ENCODE results near the gene DNAI2.

The DNAI2 gene

DNA sequence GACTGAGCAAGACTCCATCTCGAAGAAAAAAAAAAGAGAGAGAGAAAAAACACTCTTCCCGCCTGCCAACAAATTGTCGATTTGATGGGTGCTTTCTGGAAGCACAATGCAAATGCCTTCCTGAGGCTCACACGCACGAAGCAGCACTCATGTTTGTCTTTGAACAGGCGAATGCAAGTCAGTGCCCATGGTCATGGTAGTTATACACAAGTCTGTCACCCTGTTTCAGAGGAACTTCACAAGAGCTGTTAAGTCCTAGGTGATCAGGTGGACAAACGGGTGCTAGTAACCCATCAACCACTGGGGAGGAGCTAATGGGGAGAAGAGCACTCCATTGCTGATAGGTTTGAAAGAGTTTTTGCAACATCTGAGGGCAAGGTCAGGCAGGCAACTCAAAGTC lies 6.5 kb upstream of the DNAI2 start:
- Histone ChIP-seq H3K27me3 (ENCODE audit: insufficient read depth, low read depth) (peaks cover 50% of the 10 kb centered on the region), H4K20me1 (ENCODE audit: insufficient read depth) (no peaks in the 10 kb centered on the region), H3K4me1 (ENCODE audit: low read depth, poor library complexity, severe bottlenecking) (no peaks in the 10 kb centered on the region), H3K36me3 (ENCODE audit: insufficient read depth) (no peaks in the 10 kb centered on the region), H2AFZ (ENCODE audit: low read depth) (no peak overlapping the region), H3K27ac (no peak overlapping the region), H3K79me2 (ENCODE audit: insufficient read depth, low read depth) (no peaks in the 10 kb centered on the region), H3K9ac (no peak overlapping the region), H3K4me2 (no peak overlapping the region), H3K4me3 (IDR thresholded peaks at IDR 0.05; ENCODE audit: insufficient read depth, low read depth, low read length) (no peak overlapping the region)
- TF ChIP-seq, protein P1, sequence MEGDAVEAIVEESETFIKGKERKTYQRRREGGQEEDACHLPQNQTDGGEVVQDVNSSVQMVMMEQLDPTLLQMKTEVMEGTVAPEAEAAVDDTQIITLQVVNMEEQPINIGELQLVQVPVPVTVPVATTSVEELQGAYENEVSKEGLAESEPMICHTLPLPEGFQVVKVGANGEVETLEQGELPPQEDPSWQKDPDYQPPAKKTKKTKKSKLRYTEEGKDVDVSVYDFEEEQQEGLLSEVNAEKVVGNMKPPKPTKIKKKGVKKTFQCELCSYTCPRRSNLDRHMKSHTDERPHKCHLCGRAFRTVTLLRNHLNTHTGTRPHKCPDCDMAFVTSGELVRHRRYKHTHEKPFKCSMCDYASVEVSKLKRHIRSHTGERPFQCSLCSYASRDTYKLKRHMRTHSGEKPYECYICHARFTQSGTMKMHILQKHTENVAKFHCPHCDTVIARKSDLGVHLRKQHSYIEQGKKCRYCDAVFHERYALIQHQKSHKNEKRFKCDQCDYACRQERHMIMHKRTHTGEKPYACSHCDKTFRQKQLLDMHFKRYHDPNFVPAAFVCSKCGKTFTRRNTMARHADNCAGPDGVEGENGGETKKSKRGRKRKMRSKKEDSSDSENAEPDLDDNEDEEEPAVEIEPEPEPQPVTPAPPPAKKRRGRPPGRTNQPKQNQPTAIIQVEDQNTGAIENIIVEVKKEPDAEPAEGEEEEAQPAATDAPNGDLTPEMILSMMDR (conservative IDR thresholded peaks at IDR 0.05; ENCODE audit: low read depth, low read length) = no peak

DNA sequence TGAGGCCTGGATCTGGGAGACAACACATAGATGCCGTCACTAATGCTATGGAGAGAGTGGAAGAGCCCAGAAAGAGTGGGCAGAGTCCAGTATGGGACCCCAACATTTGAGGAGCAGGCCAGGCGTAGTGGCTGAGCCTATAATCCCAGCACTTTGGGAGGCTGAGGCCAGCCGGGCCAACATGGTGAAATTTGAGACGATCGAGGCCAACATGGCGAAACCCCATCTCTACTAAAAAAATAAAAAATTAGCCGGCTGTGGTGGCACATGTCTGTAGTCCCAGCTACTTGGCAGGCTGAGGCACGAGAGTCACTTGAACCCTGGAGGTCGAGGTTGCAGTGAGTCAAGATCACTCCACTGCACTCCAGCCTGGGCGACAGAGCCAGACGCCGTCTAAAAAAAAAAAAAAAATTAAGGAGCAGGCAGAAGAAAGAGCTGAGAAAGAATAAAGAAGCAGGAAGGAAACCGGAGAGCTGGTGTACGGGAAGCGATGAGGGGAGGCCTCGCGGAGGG lies 6.0 kb upstream of the DNAI2 start:
- H3K4me3 ChIP-seq (IDR thresholded peaks at IDR 0.05; ENCODE audit: insufficient read depth, low read depth, low read length) = no peak overlapping the region
- no peaks in the 10 kb centered on the region for H3K4me1 ChIP-seq (ENCODE audit: low read depth, poor library complexity, severe bottlenecking)
- H2AFZ ChIP-seq (ENCODE audit: low read depth) = no peak overlapping the region
- no peak overlapping the region for H3K9ac ChIP-seq
- no peak overlapping the region for H3K4me2 ChIP-seq
- H3K79me2 ChIP-seq (ENCODE audit: insufficient read depth, low read depth) = no peaks in the 10 kb centered on the region
- no peaks in the 10 kb centered on the region for H3K36me3 ChIP-seq (ENCODE audit: insufficient read depth)
- H3K27ac ChIP-seq = no peak overlapping the region
- H3K27me3 ChIP-seq (ENCODE audit: insufficient read depth, low read depth) = peaks cover 54% of the 10 kb centered on the region
- TF ChIP-seq, protein P1 (conservative IDR thresholded peaks at IDR 0.05; ENCODE audit: low read depth, low read length) = no peak
- H4K20me1 ChIP-seq (ENCODE audit: insufficient read depth) = no peaks in the 10 kb centered on the region

- Histone ChIP-seq H2AFZ (ENCODE audit: low read depth) (no peak overlapping the region), H3K36me3 (ENCODE audit: insufficient read depth) (no peaks in the 10 kb centered on the region), H4K20me1 (ENCODE audit: insufficient read depth) (no peaks in the 10 kb centered on the region), H3K79me2 (ENCODE audit: insufficient read depth, low read depth) (no peaks in the 10 kb centered on the region), H3K27me3 (ENCODE audit: insufficient read depth, low read depth) (peaks cover 58% of the 10 kb centered on the region), H3K9ac (no peak overlapping the region), H3K4me1 (ENCODE audit: low read depth, poor library complexity, severe bottlenecking) (no peaks in the 10 kb centered on the region), H3K4me2 (no peak overlapping the region), H3K27ac (no peak overlapping the region), H3K4me3 (IDR thresholded peaks at IDR 0.05; ENCODE audit: insufficient read depth, low read depth, low read length) (no peak overlapping the region)
- TF ChIP-seq, protein P1 (conservative IDR thresholded peaks at IDR 0.05; ENCODE audit: low read depth, low read length) = no peak
Observed at GRCh38 chr17:74268558-74268957, 5.5 kb upstream of the DNAI2 start.

GRCh38 chr17:74270333-74270732 lies 3.7 kb upstream of the DNAI2 start:
- TF ChIP-seq, protein P1 (conservative IDR thresholded peaks at IDR 0.05; ENCODE audit: low read depth, low read length) = no peak
- H3K27ac ChIP-seq = no peak overlapping the region
- H3K9ac ChIP-seq = no peak overlapping the region
- H4K20me1 ChIP-seq (ENCODE audit: insufficient read depth) = no peaks in the 10 kb centered on the region
- H3K4me2 ChIP-seq = no peak overlapping the region
- H3K36me3 ChIP-seq (ENCODE audit: insufficient read depth) = no peaks in the 10 kb centered on the region
- H3K79me2 ChIP-seq (ENCODE audit: insufficient read depth, low read depth) = no peaks in the 10 kb centered on the region
- H2AFZ ChIP-seq (ENCODE audit: low read depth) = no peak overlapping the region
- H3K27me3 ChIP-seq (ENCODE audit: insufficient read depth, low read depth) = peaks cover 75% of the 10 kb centered on the region
- H3K4me1 ChIP-seq (ENCODE audit: low read depth, poor library complexity, severe bottlenecking) = no peaks in the 10 kb centered on the region
- H3K4me3 ChIP-seq (IDR thresholded peaks at IDR 0.05; ENCODE audit: insufficient read depth, low read depth, low read length) = no peak overlapping the region
